GM18951 (cell line): ENCODE results near the gene RPSA.

Experiments
- POLR2A ChIP-seq: IDR thresholded peaks from 4 replicates; pipeline ENCODE4 v1.6.1; 2011; ENCODE audit warnings: mild to moderate bottlenecking; ENCODE audit not compliant: insufficient read length, insufficient read depth; ENCODE audit errors: extremely low read depth
- in situ Hi-C: fragments of 300-500 bp; cut with MboI; formaldehyde crosslinking; loops from one replicate; pipeline ENCODE4 v1.12.0; 2022; ENCODE audit warnings: low sequenced_read_pairs, mixed read lengths, inconsistent platforms; ENCODE audit not compliant: unreplicated experiment

Gene RPSA

GRCh38 chr3:39383045-39383880 is 23.3 kb upstream of the RPSA start, which contains the start of gene SLC25A38:
Gene SLC25A38 (plus strand): TSS chr3:39383370. CDS start chr3:39383725, 355 bp downstream.
- peak; percentile 80 for TF ChIP-seq POLR2A
- in situ Hi-C loops, result loop anchor here (10.0 to 25.0 kb wide), 2 partner anchors 88 to 196 kb away; partner anchors contain the start of gene XIRP1

DNA sequence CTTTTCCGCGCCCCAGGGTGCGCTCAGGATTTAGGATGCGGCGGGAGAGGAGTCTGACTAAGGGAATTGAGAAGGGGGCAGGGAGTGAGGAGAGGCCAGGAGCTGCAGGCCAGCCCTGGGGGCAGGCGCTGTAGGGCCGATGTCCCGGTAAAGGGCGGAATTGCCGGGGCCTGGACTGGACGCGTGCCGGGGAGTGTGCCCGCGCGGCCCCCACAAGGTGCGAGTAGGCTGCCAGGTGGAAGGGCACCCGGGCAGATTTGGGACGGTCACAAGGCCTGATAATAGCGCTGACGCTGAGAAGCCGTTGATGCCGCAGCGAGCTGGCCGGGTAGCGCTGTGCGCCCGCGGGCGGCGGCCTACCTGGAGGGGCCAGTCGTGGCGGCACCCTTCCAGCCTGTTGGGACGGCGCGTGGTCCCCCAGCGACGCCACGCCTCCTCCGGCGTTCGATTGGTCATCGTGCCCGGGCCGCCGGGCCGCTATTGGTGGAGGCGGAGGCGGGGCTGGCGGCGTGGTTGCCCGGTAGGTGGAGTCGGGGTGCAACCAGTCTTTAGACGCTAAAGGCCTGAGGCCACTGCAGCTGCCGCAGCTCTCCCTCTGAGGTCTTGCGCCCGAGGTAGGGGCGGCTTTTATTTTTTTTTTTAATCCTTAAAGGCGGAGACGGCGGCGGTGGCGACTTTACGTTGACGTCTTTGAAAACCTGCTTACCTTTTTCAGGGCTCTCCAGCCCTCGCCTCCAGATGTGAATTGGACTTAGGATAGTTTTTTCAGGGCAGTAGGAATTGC is 22.4 kb upstream of the RPSA start:
- in situ Hi-C loops, result loop anchor here (10.0 to 25.0 kb wide), 2 partner anchors 89 to 197 kb away; partner anchors contain the start of gene XIRP1
- peak; percentile 78 for TF ChIP-seq POLR2A

GRCh38 chr3:39384665-39385000 is 21.9 kb upstream of the RPSA start:
- no peak for TF ChIP-seq POLR2A
- in situ Hi-C loops, result loop anchor here (10.0 to 25.0 kb wide), 2 partner anchors 90 to 197 kb away; partner anchors contain the start of gene XIRP1

DNA sequence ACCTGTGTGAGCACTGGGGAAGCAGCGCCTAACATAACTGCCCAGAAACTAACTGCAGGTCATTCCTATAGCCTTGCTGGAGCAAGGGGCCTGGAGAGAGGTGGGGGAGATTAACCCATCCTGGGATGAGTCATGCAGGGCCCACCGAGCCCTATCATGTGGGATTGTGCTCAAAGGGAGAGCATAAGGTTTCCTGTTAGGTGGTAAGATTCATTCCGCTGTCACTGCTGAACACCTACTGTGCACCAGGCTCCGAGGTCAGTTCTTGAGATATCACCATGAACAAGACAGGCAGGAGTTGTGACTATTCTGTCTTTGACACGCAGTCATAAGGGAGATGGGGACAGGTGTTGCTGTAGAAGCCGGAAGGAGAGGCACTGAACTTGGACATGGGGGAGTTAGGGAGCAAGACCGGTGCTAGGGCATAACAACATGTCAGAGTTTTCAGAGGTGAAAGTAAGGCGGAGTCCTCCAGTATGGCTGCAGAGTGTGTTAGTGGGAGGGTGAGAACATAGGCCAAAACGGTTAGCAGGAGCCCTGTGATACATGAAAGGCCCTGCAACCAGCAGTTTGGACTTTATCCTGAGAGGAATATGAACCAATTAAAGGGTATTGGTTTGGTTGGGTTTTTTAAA is 20.9 kb upstream of the RPSA start:
- in situ Hi-C loops, result loop anchor here (10.0 to 25.0 kb wide), 2 partner anchors 91 to 198 kb away; partner anchors contain the start of gene XIRP1
- TF ChIP-seq POLR2A, result no peak

GRCh38 chr3:39386318-39386717 is 20.2 kb upstream of the RPSA start:
- no peak for TF ChIP-seq POLR2A
- in situ Hi-C loops, result loop anchor here (10.0 to 25.0 kb wide), 2 partner anchors 92 to 199 kb away; partner anchors contain the start of gene XIRP1

- in situ Hi-C loops, result loop anchor here (10.0 to 25.0 kb wide), 2 partner anchors 93 to 200 kb away; partner anchors contain the start of gene XIRP1
- TF ChIP-seq POLR2A, result no peak
These were observed 19.0 kb upstream of the RPSA start for GRCh38 chr3:39387411-39387975.

GRCh38 chr3:39388153-39388552 is 18.4 kb upstream of the RPSA start:
- in situ Hi-C loops, result loop anchor here (10.0 to 25.0 kb wide), 2 partner anchors 93 to 201 kb away; partner anchors contain the start of gene XIRP1
- no peak for TF ChIP-seq POLR2A

- no peak for TF ChIP-seq POLR2A
- in situ Hi-C loops, result loop anchor here (10.0 to 25.0 kb wide), 2 partner anchors 94 to 201 kb away; partner anchors contain the start of gene XIRP1
These were observed 17.7 kb upstream of the RPSA start for GRCh38 chr3:39388741-39389248.

- TF ChIP-seq POLR2A, result no peak
- in situ Hi-C loops, result loop anchor here (25.0 kb wide), 1 partner anchor 203 kb away; the partner anchor contains the start of gene XIRP1
These were observed 16.3 kb upstream of the RPSA start for GRCh38 chr3:39390181-39390580.

GRCh38 chr3:39396690-39397089 is 9.8 kb upstream of the RPSA start:
- no peak for TF ChIP-seq POLR2A
- in situ Hi-C loops, result loop anchor here (25.0 kb wide), 1 partner anchor 209 kb away; the partner anchor contains the start of gene XIRP1

- in situ Hi-C loops, result loop anchor here (25.0 kb wide), 1 partner anchor 211 kb away; the partner anchor contains the start of gene XIRP1
- no peak for TF ChIP-seq POLR2A
These were observed 7.8 kb upstream of the RPSA start for GRCh38 chr3:39398700-39399099.

DNA sequence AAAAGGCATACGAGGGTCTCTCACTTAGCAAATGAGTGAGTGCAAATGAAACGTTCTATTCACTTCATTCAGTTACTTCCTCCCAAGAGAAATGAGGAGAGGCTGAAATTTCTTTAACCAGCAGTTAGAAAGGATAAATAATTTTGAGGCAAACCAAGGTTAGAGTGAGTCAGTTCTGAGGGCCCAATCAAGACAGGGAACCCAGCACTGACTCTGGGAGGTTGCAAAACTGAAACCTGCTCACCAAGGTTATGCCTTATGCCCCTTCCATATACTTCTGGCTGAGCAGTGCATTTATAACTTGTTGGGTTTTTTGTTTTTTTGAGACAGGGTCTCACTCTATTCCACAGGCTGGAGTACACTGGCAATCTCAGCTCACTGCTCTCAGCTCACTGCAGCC is 4.5 kb upstream of the RPSA start:
- in situ Hi-C loops, result no loop called here
- no peak for TF ChIP-seq POLR2A
